Measurements from ENCODE around the gene ANO9.

DNA sequence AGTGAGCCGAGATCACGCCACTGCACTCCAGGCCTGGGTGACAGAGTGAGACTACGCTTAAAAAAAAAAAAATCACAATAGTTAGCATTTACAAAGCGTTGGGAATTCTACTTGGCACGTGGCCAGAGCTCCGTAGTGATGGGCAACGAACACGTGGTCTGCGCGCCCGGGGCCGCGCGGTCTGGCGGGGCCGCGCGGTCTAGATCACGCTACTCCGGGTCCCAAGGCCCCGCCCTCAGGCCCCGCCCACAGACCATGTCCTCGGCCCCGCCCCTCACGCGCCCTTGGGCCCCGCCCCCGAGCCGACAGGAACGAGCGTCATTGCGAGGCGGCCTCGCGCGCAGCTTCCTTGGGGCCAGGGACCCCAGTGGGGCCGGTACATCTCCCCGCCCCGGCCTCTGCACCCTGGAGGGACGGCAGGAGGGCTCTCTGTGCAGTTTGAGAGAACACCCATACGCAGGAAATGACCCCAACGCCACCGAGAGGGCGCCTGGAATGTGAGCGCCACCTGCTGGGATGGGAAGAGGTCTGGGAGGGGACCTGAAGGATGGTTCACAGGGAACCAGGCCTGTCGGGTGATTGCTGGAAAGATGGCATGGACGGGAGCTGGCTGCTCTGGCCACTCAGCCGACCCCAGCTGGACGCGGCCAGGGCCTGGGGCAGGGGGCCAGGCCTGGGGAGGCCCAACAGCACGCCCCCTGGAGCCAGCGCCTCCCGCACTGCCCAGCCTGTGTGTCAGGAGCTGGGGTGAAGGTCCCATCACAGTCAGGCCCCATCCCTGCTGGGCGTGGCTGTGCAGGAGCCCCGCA lies 6.3 kb upstream of the ANO9 start:
- TF ChIP-seq, protein P1, sequence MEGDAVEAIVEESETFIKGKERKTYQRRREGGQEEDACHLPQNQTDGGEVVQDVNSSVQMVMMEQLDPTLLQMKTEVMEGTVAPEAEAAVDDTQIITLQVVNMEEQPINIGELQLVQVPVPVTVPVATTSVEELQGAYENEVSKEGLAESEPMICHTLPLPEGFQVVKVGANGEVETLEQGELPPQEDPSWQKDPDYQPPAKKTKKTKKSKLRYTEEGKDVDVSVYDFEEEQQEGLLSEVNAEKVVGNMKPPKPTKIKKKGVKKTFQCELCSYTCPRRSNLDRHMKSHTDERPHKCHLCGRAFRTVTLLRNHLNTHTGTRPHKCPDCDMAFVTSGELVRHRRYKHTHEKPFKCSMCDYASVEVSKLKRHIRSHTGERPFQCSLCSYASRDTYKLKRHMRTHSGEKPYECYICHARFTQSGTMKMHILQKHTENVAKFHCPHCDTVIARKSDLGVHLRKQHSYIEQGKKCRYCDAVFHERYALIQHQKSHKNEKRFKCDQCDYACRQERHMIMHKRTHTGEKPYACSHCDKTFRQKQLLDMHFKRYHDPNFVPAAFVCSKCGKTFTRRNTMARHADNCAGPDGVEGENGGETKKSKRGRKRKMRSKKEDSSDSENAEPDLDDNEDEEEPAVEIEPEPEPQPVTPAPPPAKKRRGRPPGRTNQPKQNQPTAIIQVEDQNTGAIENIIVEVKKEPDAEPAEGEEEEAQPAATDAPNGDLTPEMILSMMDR (IDR thresholded peaks at IDR 0.05): peak; percentile 72 to 94 (median 90)
- peak; percentile 90 for TF ChIP-seq POLR2A (IDR thresholded peaks at IDR 0.05)
